Gastroesophageal sphincter (tissue), 4 donors: ENCODE results near the gene ROR2. TPM values are rescaled to one million over a fixed set of nuclear protein-coding genes. Genes with fewer than 3 reads are reported as not detected.

ENCODE experiments used
- ATAC-seq: fragments of 150-250 bp; one replicate; pipeline ENCODE4 v1.9.1; 2016; ENCODE audit warnings: mild to moderate bottlenecking, moderate library complexity
- H3K27ac ChIP-seq, 4 donors: fragments of 200-600 bp; sonication (generic) in 3 of 4; 1 replicate in 3 of 4; 2 replicates in 1 of 4; pipeline ENCODE4 v1.5.1; 2016 to 2019
- H3K27me3 ChIP-seq: fragments of 200-600 bp; sonication (generic); one replicate; pipeline ENCODE4 v1.5.1; 2019
- H3K36me3 ChIP-seq, 2 donors: fragments of 200-600 bp; sonication (generic); one replicate each; pipeline ENCODE4 v1.5.1; 2019; ENCODE audit warnings: control low read depth in 1 of 2
- H3K4me1 ChIP-seq, 3 donors: fragments of 200-600 bp; sonication (generic); 1 replicate in 2 of 3; 2 replicates in 1 of 3; pipeline ENCODE4 v1.5.1; 2016 to 2019; ENCODE audit warnings: control low read depth in 2 of 3
- H3K4me3 ChIP-seq, 2 donors: fragments of 200-600 bp; sonication (generic); one replicate each; pipeline ENCODE4 v1.5.1; 2019; ENCODE audit warnings: mild to moderate bottlenecking in 1 of 2, moderate library complexity in 1 of 2
- H3K9me3 ChIP-seq, 3 donors: fragments of 200-600 bp; sonication (generic); one replicate each; pipeline ENCODE4 v1.5.1; 2017 to 2019; ENCODE audit warnings: control low read depth in 2 of 3
- CTCF ChIP-seq, 4 experiments: fragments of 200-600 bp in 2 of 4; fragments of 450-650 bp in 2 of 4; sonication (generic) in 1 of 4; IDR thresholded peaks; one replicate each; pipeline ENCODE4 v1.5.1; 2017 to 2019; ENCODE audit warnings: antibody characterized with exemption in 4 of 4, mild to moderate bottlenecking in 2 of 4, moderate library complexity in 2 of 4
- EP300 ChIP-seq: sonication (generic); formaldehyde crosslinking; IDR thresholded peaks from one replicate; pipeline ENCODE4 v1.6.1; 2017; ENCODE audit warnings: antibody characterized with exemption, mild to moderate bottlenecking
- POLR2A ChIP-seq, 2 donors: fragments of 450-650 bp; IDR thresholded peaks; one replicate each; pipeline ENCODE4 v1.6.1; 2017; ENCODE audit warnings: antibody characterized with exemption in 2 of 2, mild to moderate bottlenecking in 2 of 2, moderate library complexity in 1 of 2
- POLR2AphosphoS5 ChIP-seq: sonication (generic); formaldehyde crosslinking; IDR thresholded peaks from one replicate; pipeline ENCODE4 v1.6.1; 2017; ENCODE audit warnings: antibody characterized with exemption
- WGBS, 2 donors: methylation state at CpG; one replicate each; pipeline ENCODE4 v1.1.5; 2018; ENCODE audit warnings: low coverage in 1 of 2; 5-methylcytosine and 5-hydroxymethylcytosine counted together
- total RNA-seq, 4 donors: library from RNA; depleted of rRNA; stranded (reverse); fragments of >200 nt; gene quantifications; one replicate each; pipeline ENCODE4 v1.1.0, GENCODE V29; 2016

Gene ROR2
- total RNA-seq, 4 donors from 2014 or later, result 40.8 to 69.1 (median 63.2) TPM

DNA sequence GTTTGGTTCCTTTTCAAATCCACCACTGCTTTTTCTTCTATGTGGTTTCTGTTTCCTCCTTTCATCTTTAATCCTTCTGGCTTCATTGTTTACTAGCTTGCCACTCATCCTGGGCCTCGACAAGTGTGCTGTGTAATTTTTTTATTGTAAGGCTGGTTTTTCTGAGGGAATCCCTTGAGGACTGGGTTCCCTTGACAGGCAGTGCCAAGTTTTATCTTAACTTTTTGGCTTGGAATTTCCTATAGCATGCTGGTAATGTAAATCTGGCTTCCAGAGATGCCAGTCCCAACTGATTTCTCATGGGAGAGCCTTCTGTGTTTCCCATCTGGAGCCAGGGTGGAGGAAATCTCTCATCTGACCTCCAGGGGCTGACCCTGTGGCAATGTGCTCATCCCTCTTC is 184.7 kb downstream of the ROR2 start:
- Histone ChIP-seq H3K4me3 (no peak overlapping the region), H3K36me3 (no peaks in the 10 kb centered on the region), H3K4me1 (peaks cover 0 to 27% (median 2%) of the 10 kb centered on the region in 3 donors), H3K27me3 (no peaks in the 10 kb centered on the region), H3K27ac (no peak overlapping the region), H3K9me3 (peaks cover 0 to 5% (median 0%) of the 10 kb centered on the region in 3 donors)
- WGBS, 2 donors, result 30 to 47% methylated on average over 1 of the region's 1 CpG
- TF ChIP-seq POLR2A (IDR thresholded peaks at IDR 0.05) (no peak), EP300 (no peak), POLR2AphosphoS5 (no peak), CTCF (IDR thresholded peaks at IDR 0.05) (no peak)
- ATAC-seq, result no peak

DNA sequence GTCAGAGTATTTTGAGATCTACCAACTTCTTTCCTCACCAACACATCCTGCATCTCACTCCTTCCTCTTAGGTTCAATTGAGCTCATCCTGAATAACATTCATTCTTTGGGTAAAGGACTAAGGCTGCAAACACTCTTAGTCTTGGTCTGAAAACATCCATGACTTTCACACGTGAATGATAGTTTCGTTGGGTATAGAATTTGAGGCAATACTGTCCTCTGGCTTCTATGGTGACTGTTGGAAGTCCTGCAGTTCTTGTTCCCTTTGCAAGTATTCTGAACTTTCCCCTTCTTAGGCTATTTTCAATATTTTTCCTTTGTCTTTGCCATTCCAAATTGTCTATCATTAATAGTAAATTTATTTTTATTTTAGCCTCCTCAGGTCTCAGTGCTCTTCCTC is 185.4 kb downstream of the ROR2 start:
- H3K4me3 ChIP-seq, result no peak overlapping the region
- no peak for ATAC-seq
- peaks cover 0 to 20% (median 0%) of the 10 kb centered on the region in 3 donors for H3K4me1 ChIP-seq
- H3K27me3 ChIP-seq, result no peaks in the 10 kb centered on the region
- H3K27ac ChIP-seq, result no peak overlapping the region
- WGBS, 2 donors, result 88 to 100% methylated on average over 2 of the region's 2 CpGs
- peaks cover 0 to 5% (median 0%) of the 10 kb centered on the region in 3 donors for H3K9me3 ChIP-seq
- TF ChIP-seq POLR2A (IDR thresholded peaks at IDR 0.05) (no peak), EP300 (no peak), POLR2AphosphoS5 (no peak), CTCF (IDR thresholded peaks at IDR 0.05) (no peak)
- H3K36me3 ChIP-seq, result no peaks in the 10 kb centered on the region

DNA sequence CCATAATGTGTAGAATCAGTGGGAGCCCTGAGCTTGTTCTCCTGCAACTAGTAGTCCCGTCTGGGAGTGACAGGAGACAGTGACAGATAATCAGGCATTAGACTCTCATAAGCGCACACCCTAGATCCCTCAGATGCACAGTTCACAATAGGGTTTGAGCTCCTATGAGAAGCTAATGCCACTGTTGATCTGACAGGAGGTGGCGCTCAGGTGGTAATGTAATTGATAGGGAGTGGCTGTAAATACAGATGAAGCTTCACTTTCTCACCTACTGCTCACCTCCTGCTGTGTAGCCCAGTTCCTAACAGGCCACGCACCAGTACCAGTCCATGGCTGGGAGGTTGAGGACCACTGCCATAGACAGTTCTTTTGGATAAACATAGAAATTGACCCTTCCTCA is 188.7 kb downstream of the ROR2 start:
- no peak for ATAC-seq
- Histone ChIP-seq H3K4me1 (peaks cover 0 to 5% (median 0%) of the 10 kb centered on the region in 3 donors), H3K9me3 (peaks cover 0 to 5% (median 0%) of the 10 kb centered on the region in 3 donors), H3K36me3 (peaks cover 0 to 4% of the 10 kb centered on the region in 2 donors), H3K27me3 (no peaks in the 10 kb centered on the region), H3K4me3 (no peak overlapping the region), H3K27ac (no peak overlapping the region)
- 95 to 100% methylated on average over 1 to 3 of the region's 4 CpGs for WGBS, 2 donors
- TF ChIP-seq POLR2AphosphoS5 (no peak), EP300 (no peak), CTCF (IDR thresholded peaks at IDR 0.05) (no peak), POLR2A (IDR thresholded peaks at IDR 0.05) (no peak)

GRCh38 chr9:91760906-91761305 is 189.1 kb downstream of the ROR2 start:
- Histone ChIP-seq H3K9me3 (peaks cover 0 to 5% (median 0%) of the 10 kb centered on the region in 3 donors), H3K4me1 (peaks cover 0 to under 1% (median 0%) of the 10 kb centered on the region in 3 donors), H3K4me3 (no peak overlapping the region), H3K27me3 (no peaks in the 10 kb centered on the region), H3K36me3 (peaks cover 0 to 9% of the 10 kb centered on the region in 2 donors), H3K27ac (no peak overlapping the region)
- ATAC-seq, result no peak
- TF ChIP-seq CTCF (IDR thresholded peaks at IDR 0.05) (no peak), EP300 (no peak), POLR2A (IDR thresholded peaks at IDR 0.05) (no peak), POLR2AphosphoS5 (no peak)
- WGBS, 2 donors, result 80 to 83% methylated on average over 1 of the region's 1 CpG

DNA sequence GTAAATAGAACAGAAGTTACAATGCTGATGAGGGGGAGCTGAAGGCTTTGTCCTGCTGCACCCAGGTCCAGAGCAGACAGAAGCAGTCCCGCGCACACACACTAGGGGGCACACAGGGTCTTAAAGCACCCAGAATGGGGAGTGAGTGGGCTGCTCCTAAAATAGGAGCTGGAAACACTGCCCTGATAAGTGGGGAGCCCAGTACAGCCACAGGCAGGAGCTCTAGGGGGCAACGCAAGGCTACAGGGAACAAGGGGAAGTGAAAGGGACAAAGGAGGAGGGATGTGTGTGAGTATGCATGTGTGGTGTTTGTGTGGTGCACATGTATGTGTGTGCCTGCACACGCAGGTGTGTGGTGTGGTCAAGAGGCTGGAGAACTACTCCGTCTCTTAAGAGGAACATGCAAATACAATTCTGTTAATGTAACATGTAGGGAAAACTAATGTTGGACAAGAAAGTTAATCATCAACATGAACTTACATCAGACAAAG is 191.5 kb downstream of the ROR2 start:
- Histone ChIP-seq H3K4me3 (no peak overlapping the region), H3K27me3 (no peaks in the 10 kb centered on the region), H3K36me3 (peaks cover 0 to 26% of the 10 kb centered on the region in 2 donors), H3K9me3 (peaks cover 0 to 5% (median 0%) of the 10 kb centered on the region in 3 donors), H3K27ac (no peak overlapping the region), H3K4me1 (no peaks in the 10 kb centered on the region)
- ATAC-seq, result peak; percentile 49
- TF ChIP-seq EP300, result no peak
- TF ChIP-seq CTCF (IDR thresholded peaks at IDR 0.05), result peak; percentile 13 to 69 (median 50)
- no peak for TF ChIP-seq POLR2A (IDR thresholded peaks at IDR 0.05)
- 72 to 73% methylated on average over 3 to 5 of the region's 5 CpGs for WGBS, 2 donors
